Measurements from ENCODE around the gene ZNF24. TPM values are rescaled to one million over a fixed set of nuclear protein-coding genes. Genes with fewer than 3 reads are reported as not detected.

The ZNF24 gene
- total and polyA plus RNA-seq, 3 donors from 2014 or later = 29.2 to 39.8 (median 38.9) TPM

DNA sequence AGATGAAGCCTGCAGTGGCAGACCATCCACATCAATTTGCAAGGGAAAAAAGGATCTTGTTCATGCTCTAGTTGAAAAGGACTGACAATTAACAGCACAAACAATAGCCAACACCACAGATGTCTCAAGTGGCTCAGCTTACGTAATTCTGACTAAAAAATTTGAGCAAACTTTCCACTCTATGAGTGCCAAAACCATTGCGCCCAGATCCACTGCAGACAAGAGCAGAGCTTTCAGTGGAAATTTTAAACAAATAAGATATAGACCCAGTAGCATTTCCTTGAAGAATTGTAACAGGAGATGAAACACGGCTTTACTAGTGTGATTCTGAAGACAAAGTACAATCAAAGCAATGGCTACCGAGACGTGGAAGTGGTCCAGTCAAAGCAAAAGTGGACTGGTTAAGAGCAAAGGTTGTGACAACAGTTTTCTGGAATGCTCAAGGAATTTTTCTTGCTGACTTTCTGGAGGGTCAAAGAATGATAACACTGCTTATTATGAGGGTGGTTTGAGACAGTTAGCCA, 44.9 kb upstream of the ZNF24 start:
- intact Hi-C loops (cut with DNase I; ENCODE audit: low total_unique reads) = no loop called here
- Histone ChIP-seq H3K27me3 (no peaks in the 10 kb centered on the region), H3K9me3 (no peaks in the 10 kb centered on the region), H3K36me3 (ENCODE audit: low read depth, missing control alignments) (no peaks in the 10 kb centered on the region), H3K27ac (no peak overlapping the region), H3K4me3 (no peak overlapping the region), H3K4me1 (no peaks in the 10 kb centered on the region)
- no peak for DNase-seq
- TF ChIP-seq CTCF (IDR thresholded peaks at IDR 0.05) (no peak), POLR2A (IDR thresholded peaks at IDR 0.05) (no peak)
- 47 to 52% methylated on average over 5 of the region's 5 CpGs for WGBS, 2 donors

DNA sequence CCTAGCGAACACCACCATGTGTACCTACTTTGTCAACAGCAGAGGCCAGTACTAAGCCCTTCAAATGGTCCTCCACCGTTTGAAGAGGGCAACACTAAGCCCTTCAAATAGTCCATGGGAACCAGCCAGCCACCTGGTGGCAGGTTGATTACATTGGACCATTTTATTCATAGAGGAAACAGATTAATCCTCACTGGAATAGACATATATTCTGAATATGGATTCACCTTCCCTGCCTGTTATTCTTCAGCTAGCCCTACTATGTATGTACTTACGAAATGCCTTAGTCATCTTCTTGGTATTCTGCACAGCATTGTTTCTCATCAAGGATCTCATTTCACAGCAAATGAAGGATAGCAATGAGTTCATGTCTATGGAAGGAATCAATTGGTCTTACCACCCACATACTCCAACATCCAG, 42.9 kb upstream of the ZNF24 start:
- no peak for DNase-seq
- H3K36me3 ChIP-seq (ENCODE audit: low read depth, missing control alignments) = no peaks in the 10 kb centered on the region
- no peaks in the 10 kb centered on the region for H3K27me3 ChIP-seq
- no peak overlapping the region for H3K4me3 ChIP-seq
- intact Hi-C loops (cut with DNase I; ENCODE audit: low total_unique reads) = no loop called here
- H3K27ac ChIP-seq = no peak overlapping the region
- H3K9me3 ChIP-seq = no peaks in the 10 kb centered on the region
- no peaks in the 10 kb centered on the region for H3K4me1 ChIP-seq
- WGBS, 2 donors = 64 to 67% methylated on average over 3 of the region's 3 CpGs
- TF ChIP-seq POLR2A (IDR thresholded peaks at IDR 0.05) = no peak
- TF ChIP-seq CTCF (IDR thresholded peaks at IDR 0.05) = no peak

DNA sequence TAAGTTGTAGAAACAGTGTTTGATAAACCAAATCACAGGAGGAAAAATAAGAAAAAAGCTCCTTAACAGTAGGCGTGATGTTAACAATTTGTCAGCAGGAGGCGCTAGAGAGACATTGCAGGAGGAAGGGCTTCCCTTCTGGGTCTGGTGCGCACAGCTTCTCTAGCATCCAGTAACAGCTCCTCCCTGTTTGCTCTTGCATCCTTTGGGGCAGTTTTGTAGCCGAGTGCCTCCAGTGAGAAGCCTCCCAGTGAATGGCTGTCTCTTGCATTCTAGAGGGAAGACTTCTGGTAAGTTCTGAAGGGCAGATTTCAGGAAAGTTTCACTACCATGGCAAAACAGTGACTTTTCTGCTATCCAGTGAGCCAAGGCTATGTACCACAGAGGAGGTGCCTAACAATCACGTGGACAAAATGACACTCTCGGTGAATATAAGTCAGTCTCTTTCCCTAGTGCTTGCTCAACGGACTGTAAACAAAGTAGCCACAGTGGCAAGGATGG, 42.4 kb upstream of the ZNF24 start:
- peak; percentile 85 for DNase-seq
- TF ChIP-seq POLR2A (IDR thresholded peaks at IDR 0.05) (no peak), CTCF (IDR thresholded peaks at IDR 0.05) (peak; percentile 57 to 83 (median 61))
- Histone ChIP-seq H3K27me3 (no peaks in the 10 kb centered on the region), H3K36me3 (ENCODE audit: low read depth, missing control alignments) (no peaks in the 10 kb centered on the region), H3K4me3 (no peak overlapping the region), H3K9me3 (no peaks in the 10 kb centered on the region), H3K4me1 (no peaks in the 10 kb centered on the region), H3K27ac (no peak overlapping the region)
- intact Hi-C loops (cut with DNase I; ENCODE audit: low total_unique reads) = no loop called here
- 19 to 20% methylated on average over 7 of the region's 7 CpGs for WGBS, 2 donors

DNA sequence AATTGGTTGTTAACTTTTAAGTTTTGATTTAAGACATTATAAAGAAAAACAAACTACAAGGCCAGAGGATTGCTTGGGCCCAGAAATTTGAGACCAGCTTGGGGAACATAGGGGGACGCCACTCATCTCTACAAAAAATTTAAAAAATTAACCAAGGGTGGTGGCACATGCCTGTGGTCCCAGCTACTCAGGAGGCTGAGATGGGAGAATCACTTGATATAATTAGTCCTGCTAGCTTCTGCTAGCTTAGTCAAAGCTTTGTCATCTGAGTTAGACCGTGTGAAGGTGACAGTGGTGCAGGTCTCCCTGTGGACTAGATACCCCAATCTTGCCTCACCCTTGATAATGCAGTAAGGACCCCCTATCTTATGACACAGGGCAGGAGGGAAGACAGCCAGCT, 38.9 kb upstream of the ZNF24 start:
- H3K36me3 ChIP-seq (ENCODE audit: low read depth, missing control alignments) = no peaks in the 10 kb centered on the region
- H3K27me3 ChIP-seq = no peaks in the 10 kb centered on the region
- no peak for TF ChIP-seq CTCF (IDR thresholded peaks at IDR 0.05)
- TF ChIP-seq POLR2A (IDR thresholded peaks at IDR 0.05) = no peak
- no peak overlapping the region for H3K27ac ChIP-seq
- no peaks in the 10 kb centered on the region for H3K4me1 ChIP-seq
- H3K9me3 ChIP-seq = no peaks in the 10 kb centered on the region
- no peak for DNase-seq
- WGBS, 2 donors = 70 to 86% methylated on average over 2 of the region's 2 CpGs
- no peak overlapping the region for H3K4me3 ChIP-seq
- intact Hi-C loops (cut with DNase I; ENCODE audit: low total_unique reads) = no loop called here

DNA sequence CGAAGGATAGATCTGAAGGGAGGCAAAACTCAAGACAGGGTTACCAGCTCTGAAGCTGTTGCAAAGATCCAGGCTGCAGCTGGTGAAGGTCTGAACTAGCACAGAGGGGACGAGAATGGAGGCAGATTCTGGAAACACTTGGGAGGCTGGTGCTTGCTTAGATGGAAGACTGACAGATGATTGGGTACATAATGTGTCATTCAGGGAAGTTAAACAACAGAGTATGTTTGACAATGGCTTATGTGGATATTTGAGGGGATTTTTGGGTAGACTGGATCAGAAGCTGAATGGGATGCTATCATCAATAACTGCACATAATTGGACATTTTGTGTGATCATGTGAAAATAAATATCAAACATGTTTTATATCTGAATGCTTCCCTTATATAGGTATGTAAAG, 35.2 kb upstream of the ZNF24 start:
- TF ChIP-seq POLR2A (IDR thresholded peaks at IDR 0.05) (no peak), CTCF (IDR thresholded peaks at IDR 0.05) (no peak)
- H3K36me3 ChIP-seq (ENCODE audit: low read depth, missing control alignments) = no peaks in the 10 kb centered on the region
- DNase-seq = no peak
- no peak overlapping the region for H3K4me3 ChIP-seq
- WGBS, 2 donors = 72 to 83% methylated on average over 2 of the region's 2 CpGs
- no peak overlapping the region for H3K27ac ChIP-seq
- intact Hi-C loops (cut with DNase I; ENCODE audit: low total_unique reads) = no loop called here
- H3K9me3 ChIP-seq = no peaks in the 10 kb centered on the region
- H3K27me3 ChIP-seq = no peaks in the 10 kb centered on the region
- no peaks in the 10 kb centered on the region for H3K4me1 ChIP-seq
